ENCODE results near the gene SDR42E2.

DNA sequence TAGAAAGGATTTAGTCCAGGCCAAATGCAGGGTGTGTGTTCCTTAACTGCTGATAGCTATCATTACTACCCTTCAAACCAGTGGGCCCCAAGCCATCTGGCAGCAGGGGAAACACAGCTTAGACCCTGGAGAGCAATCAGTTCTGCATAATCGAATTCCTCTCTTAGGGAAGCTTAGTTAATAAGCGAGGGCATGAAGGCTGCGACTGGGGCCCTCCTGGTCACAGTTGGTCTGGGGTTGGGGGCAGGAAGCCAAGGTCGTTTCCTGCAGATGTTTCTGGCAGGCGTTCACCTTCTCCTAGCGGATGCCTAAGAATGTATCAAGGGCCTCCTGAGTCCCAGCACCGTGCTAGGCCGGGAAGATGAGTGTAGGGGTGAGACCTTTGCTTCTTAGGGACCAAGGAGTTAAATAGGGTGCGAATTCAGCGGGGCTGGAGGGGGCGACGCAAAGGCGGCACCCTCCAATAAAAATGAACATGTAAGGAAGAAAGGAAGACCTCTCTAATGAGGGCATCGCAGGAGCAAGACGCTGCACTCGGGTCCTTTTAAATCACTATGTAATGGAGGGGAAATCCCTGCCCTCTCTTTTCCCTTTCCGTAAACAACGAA lies 27.3 kb downstream of the SDR42E2 start:
- TF ChIP-seq, protein P1, sequence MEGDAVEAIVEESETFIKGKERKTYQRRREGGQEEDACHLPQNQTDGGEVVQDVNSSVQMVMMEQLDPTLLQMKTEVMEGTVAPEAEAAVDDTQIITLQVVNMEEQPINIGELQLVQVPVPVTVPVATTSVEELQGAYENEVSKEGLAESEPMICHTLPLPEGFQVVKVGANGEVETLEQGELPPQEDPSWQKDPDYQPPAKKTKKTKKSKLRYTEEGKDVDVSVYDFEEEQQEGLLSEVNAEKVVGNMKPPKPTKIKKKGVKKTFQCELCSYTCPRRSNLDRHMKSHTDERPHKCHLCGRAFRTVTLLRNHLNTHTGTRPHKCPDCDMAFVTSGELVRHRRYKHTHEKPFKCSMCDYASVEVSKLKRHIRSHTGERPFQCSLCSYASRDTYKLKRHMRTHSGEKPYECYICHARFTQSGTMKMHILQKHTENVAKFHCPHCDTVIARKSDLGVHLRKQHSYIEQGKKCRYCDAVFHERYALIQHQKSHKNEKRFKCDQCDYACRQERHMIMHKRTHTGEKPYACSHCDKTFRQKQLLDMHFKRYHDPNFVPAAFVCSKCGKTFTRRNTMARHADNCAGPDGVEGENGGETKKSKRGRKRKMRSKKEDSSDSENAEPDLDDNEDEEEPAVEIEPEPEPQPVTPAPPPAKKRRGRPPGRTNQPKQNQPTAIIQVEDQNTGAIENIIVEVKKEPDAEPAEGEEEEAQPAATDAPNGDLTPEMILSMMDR (IDR thresholded peaks at IDR 0.05): no peak
- TF ChIP-seq EZH2 (IDR thresholded peaks at IDR 0.05) (no peak), EZH2phosphoT487 (IDR thresholded peaks at IDR 0.05) (no peak)
